ENCODE measurements around the gene MCRIP1. TPM values are rescaled to one million over a fixed set of nuclear protein-coding genes. Genes with fewer than 3 reads are reported as not detected.
A peak's percentile ranks its signal among the peaks of the same experiment; 100 is the strongest.

MCRIP1 gene
- total and polyA plus RNA-seq, 4 donors: 16.6 to 42.0 (median 26.2) TPM

GRCh38 chr17:81868674-81869220 lies 35.7 kb upstream of the MCRIP1 start:
- H3K4me3 ChIP-seq (ENCODE audit: low read depth in 1 of 3, low read length in 3 of 3): no peak overlapping the region
- no peaks in the 10 kb centered on the region for H3K9me3 ChIP-seq (ENCODE audit: control insufficient read depth in 4 of 4, low read length in 3 of 4)
- H3K27ac ChIP-seq (ENCODE audit: low read depth in 1 of 2, low read length in 2 of 2): peak overlapping the region; percentile 92 to 95
- TF ChIP-seq FOXA1 (IDR thresholded peaks at IDR 0.05) (no peak), EGR1 (IDR thresholded peaks at IDR 0.05; ENCODE audit: low read depth in 2 of 2) (no peak), RAD21 (IDR thresholded peaks at IDR 0.05) (no peak), RXRA (IDR thresholded peaks at IDR 0.05) (no peak), GABPA (IDR thresholded peaks at IDR 0.05 in 1 of 2, conservative IDR thresholded peaks at IDR 0.05 in 1 of 2) (no peak), ATF3 (IDR thresholded peaks at IDR 0.05) (no peak), HNF4G (IDR thresholded peaks at IDR 0.05) (no peak), FOXA2 (IDR thresholded peaks at IDR 0.05) (no peak), NR2F2 (IDR thresholded peaks at IDR 0.05) (no peak), HNF4A (conservative IDR thresholded peaks at IDR 0.05) (no peak), SP1 (IDR thresholded peaks at IDR 0.05) (no peak), YY1 (IDR thresholded peaks at IDR 0.05) (no peak), CTCF (IDR thresholded peaks at IDR 0.05; ENCODE audit: low read depth, low read length, missing input control) (no peak), TAF1 (conservative IDR thresholded peaks at IDR 0.05) (no peak)
- TF ChIP-seq, protein P1, sequence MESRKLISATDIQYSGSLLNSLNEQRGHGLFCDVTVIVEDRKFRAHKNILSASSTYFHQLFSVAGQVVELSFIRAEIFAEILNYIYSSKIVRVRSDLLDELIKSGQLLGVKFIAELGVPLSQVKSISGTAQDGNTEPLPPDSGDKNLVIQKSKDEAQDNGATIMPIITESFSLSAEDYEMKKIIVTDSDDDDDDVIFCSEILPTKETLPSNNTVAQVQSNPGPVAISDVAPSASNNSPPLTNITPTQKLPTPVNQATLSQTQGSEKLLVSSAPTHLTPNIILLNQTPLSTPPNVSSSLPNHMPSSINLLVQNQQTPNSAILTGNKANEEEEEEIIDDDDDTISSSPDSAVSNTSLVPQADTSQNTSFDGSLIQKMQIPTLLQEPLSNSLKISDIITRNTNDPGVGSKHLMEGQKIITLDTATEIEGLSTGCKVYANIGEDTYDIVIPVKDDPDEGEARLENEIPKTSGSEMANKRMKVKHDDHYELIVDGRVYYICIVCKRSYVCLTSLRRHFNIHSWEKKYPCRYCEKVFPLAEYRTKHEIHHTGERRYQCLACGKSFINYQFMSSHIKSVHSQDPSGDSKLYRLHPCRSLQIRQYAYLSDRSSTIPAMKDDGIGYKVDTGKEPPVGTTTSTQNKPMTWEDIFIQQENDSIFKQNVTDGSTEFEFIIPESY (IDR thresholded peaks at IDR 0.05): no peak
- no peak overlapping the region for H3K9ac ChIP-seq (ENCODE audit: low read depth in 1 of 2, low read length in 2 of 2)
- peak; percentile 55 for DNase-seq (ENCODE audit: low spot score)
- WGBS: 57% methylated on average over 30 of the region's 30 CpGs
- peaks cover 21 to 69% (median 50%) of the 10 kb centered on the region in 4 donors for H3K4me1 ChIP-seq (ENCODE audit: control insufficient read depth in 4 of 4, insufficient read depth in 4 of 4, low read length in 3 of 4)
- peaks cover 0 to 6% (median 2%) of the 10 kb centered on the region in 4 donors for H3K36me3 ChIP-seq (ENCODE audit: control insufficient read depth in 4 of 4, insufficient read depth in 3 of 4, low read depth in 1 of 4, low read length in 3 of 4)
- no peaks in the 10 kb centered on the region for H3K27me3 ChIP-seq (ENCODE audit: control insufficient read depth in 4 of 4, insufficient read depth in 4 of 4, low read length in 3 of 4)

DNA sequence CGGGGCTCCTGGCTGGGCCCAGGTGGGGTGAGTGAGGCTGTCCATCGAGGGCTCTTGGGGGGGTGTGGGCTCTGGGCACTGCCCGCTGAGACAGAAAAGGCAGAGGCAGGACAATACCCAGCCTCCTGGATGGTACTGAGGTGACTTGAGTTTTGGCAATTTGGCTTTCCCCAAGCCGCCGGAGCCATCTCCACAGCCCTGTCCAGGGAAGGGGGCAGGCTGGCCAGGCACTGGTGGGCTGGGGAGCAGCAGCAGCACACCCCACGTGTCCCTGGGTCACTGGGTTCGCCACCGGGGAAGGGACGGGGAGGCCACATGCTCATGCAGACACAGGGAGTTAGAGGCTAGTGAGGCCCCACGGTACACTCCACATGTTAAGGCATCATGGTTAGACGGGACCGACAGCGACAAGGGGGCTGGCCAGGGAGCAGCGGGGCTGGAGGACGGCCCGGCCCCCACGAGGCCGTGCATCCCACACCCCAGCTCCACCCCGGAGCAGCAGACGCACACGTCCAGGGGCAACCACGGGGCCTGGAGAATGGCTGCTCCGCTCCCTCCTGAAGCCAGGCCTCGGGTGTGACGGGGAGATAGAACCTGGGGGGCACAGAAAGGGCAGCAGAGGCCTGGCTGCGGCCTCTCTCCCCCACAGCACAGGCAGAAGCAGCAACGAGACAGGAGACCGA lies 35.0 kb upstream of the MCRIP1 start:
- Histone ChIP-seq H3K36me3 (ENCODE audit: control insufficient read depth in 4 of 4, insufficient read depth in 3 of 4, low read depth in 1 of 4, low read length in 3 of 4) (peaks cover 0 to 6% (median 2%) of the 10 kb centered on the region in 4 donors), H3K4me3 (ENCODE audit: low read depth in 1 of 3, low read length in 3 of 3) (no peak overlapping the region), H3K27ac (ENCODE audit: low read depth in 1 of 2, low read length in 2 of 2) (peak overlapping the region; percentile 92 to 95), H3K9me3 (ENCODE audit: control insufficient read depth in 4 of 4, low read length in 3 of 4) (no peaks in the 10 kb centered on the region), H3K27me3 (ENCODE audit: control insufficient read depth in 4 of 4, insufficient read depth in 4 of 4, low read length in 3 of 4) (no peaks in the 10 kb centered on the region), H3K4me1 (ENCODE audit: control insufficient read depth in 4 of 4, insufficient read depth in 4 of 4, low read length in 3 of 4) (peaks cover 21 to 76% (median 53%) of the 10 kb centered on the region in 4 donors), H3K9ac (ENCODE audit: low read depth in 1 of 2, low read length in 2 of 2) (no peak overlapping the region)
- 38% methylated on average over 28 of the region's 28 CpGs for WGBS
- TF ChIP-seq EGR1 (IDR thresholded peaks at IDR 0.05; ENCODE audit: low read depth in 2 of 2) (peak in 1 of 2 donors; percentile 2), ATF3 (IDR thresholded peaks at IDR 0.05) (no peak)
- no peak for DNase-seq (ENCODE audit: low spot score)

Data from liver (tissue), 9 donors.